Fibroblast of gingiva (primary cell): Measurements from ENCODE around the gene EHD1.
A peak's percentile ranks its signal among the peaks of the same experiment; 100 is the strongest.

ENCODE experiments used
- DNase-seq: peaks from one replicate; pipeline ENCODE4 v3.0.0-alpha.2; 2011; ENCODE audit warnings: low read depth

The EHD1 gene

GRCh38 chr11:64909653-64910343 lies 31.4 kb upstream of the EHD1 start:
- DNase-seq = no peak

GRCh38 chr11:64908766-64909165 lies 30.3 kb upstream of the EHD1 start:
- DNase-seq = no peak

- no peak for DNase-seq
Observed at GRCh38 chr11:64906314-64906635, 27.9 kb upstream of the EHD1 start.

- DNase-seq = no peak
Observed at GRCh38 chr11:64905516-64906313, 27.3 kb upstream of the EHD1 start.

- DNase-seq = no peak
Observed at GRCh38 chr11:64903291-64903833, 24.9 kb upstream of the EHD1 start.

GRCh38 chr11:64902102-64902900 lies 23.9 kb upstream of the EHD1 start:
- DNase-seq = no peak

GRCh38 chr11:64900774-64901173 lies 22.4 kb upstream of the EHD1 start:
- no peak for DNase-seq

GRCh38 chr11:64900263-64900678 lies 21.9 kb upstream of the EHD1 start:
- no peak for DNase-seq

- DNase-seq = no peak
Observed at GRCh38 chr11:64898541-64898940, 20.1 kb upstream of the EHD1 start.

GRCh38 chr11:64898076-64898445 lies 19.6 kb upstream of the EHD1 start:
- DNase-seq = no peak

GRCh38 chr11:64897381-64898075 lies 19.1 kb upstream of the EHD1 start:
- no peak for DNase-seq

GRCh38 chr11:64896448-64897022 lies 18.1 kb upstream of the EHD1 start:
- DNase-seq = no peak

- no peak for DNase-seq
Observed at GRCh38 chr11:64894812-64895452, 16.5 kb upstream of the EHD1 start.

GRCh38 chr11:64894070-64894811 lies 15.8 kb upstream of the EHD1 start:
- DNase-seq = peak; percentile 62

GRCh38 chr11:64893194-64894069 lies 15.0 kb upstream of the EHD1 start:
- DNase-seq = no peak

GRCh38 chr11:64892838-64893193 lies 14.4 kb upstream of the EHD1 start:
- no peak for DNase-seq

GRCh38 chr11:64892411-64892831 lies 14.0 kb upstream of the EHD1 start:
- DNase-seq = no peak

GRCh38 chr11:64891880-64892279 lies 13.5 kb upstream of the EHD1 start:
- DNase-seq = no peak

- no peak for DNase-seq
Observed at GRCh38 chr11:64891215-64891848, 12.9 kb upstream of the EHD1 start.
